ENCODE results near the gene SEMA3A.

The SEMA3A gene

DNA sequence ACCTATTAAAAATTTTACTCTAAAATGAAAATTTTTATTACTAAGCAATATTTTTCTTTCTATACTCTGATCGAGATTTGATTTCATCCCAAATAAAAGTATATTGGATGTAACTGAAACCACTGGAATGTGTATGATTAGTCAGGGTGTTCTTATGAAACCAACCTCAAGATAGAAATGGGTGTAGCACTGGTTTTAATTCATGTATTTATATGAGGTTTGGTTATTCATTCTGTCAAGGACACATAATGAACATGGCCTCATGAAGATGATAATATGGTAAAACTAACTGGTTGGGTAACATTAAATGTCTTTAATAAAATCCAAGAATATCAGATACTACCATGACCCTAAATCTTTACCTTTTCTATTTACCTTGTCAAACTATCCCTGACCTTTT lies 197.7 kb downstream of the SEMA3A start:
- no peak for DNase-seq

DNA sequence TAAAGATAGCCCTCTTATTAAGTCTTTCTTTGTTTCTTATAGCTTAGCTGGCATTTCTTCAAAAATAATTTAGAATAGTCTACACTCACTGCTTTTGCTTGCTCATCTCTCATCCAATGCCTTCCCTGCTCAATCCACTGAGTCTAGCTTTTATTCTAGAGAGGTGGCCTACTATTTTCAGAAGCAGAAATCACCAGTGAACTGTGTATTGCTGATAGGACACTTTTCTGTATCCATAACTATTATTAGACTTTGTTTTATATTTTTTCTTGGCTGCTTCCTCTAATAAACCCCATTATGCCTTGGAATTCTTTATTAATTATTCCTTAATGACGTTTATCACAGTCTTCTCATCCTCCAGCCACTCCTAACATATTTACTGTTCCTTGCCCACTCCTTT lies 206.8 kb downstream of the SEMA3A start:
- no peak for DNase-seq

DNA sequence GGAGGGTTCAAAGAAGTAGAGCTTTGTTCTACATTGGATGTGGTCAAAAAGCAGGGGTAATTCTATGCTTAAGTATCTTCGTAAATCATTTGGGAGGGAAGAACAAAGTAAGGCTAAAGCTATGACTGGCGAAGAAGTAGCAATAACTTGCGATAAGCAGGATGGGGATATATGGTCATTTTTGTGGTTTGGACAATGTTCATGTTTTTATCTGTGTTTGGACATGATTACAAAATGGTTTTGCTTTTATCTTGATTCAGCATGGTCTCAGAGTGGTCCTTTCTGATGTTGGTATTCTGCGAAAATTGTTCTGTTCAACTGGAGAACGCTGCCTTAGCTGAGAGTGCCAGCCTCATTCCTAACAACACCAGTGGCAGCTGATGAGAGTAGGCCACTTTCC lies 208.8 kb downstream of the SEMA3A start:
- DNase-seq: no peak

DNA sequence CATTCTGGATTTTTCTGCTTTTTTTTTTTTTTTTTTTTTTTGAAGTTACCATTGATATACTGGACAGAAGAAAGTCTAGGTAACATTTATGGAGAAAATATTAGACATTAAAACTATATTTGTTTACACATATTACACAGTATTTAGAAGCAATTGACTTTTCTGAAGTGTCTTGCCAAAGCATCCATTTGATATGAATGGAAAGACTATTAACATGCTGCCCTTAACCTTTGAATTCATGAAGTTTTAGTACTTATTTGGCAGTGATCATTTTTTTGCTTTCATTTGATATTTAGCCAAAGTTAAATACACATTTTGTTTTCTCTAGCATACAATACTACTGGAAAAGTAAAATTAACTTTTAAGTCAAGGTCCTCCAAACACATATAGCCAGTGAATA lies 210.0 kb downstream of the SEMA3A start:
- DNase-seq: no peak

DNA sequence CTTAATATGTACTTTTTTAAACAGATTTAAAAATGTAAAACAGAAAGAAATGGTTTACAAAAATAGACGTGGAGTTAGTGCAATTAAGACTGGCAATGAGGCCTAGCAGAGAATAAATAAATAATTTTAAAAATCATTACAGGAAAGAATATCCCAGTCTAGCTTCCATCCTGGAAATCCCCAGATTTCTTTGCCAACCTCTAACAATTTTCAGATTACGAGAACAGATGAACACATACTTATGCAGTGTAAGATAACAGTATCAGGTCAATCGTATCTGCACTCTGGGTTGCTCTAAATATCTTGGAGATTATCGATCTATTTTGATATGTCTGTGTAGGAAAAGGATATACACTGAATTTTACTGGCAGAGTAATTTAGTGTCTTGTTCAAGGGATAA lies 210.5 kb downstream of the SEMA3A start:
- no peak for DNase-seq

DNA sequence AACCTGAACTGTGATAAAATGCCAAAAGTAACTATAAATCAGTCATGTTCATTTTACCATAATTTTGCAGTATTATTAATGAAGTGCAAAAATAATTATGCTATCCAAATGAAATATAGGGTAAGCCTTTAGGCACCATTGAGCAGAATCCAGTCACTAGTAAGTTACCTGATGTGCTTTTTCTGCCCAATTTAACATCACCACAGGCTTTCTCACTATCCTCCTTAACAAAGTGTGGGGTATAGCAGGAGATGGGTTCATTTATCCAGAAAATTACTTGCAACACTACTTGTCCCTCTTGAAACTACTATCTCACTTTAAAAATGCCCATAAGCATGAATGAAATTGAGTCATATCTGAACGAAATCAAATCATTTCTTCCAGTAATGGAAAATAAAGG lies 211.0 kb downstream of the SEMA3A start:
- DNase-seq: no peak

DNA sequence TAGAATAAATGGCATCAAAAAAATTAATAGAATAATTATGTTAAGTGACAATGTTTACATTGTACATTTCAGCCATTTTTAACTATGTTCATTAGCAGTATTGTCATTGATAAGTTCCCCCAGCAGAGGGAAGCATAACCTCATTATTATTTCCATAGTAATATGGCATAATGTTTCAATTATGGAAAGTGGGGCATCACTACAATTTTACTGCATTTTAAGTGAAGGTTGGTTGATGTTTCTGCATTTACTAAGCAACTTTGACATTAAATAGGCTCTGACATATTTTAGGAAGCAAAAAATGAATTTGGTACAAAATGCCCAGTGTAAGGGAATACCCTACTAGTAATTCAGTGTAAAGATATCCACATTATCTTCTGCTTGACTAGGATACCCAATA lies 218.3 kb downstream of the SEMA3A start:
- no peak for DNase-seq

DNA sequence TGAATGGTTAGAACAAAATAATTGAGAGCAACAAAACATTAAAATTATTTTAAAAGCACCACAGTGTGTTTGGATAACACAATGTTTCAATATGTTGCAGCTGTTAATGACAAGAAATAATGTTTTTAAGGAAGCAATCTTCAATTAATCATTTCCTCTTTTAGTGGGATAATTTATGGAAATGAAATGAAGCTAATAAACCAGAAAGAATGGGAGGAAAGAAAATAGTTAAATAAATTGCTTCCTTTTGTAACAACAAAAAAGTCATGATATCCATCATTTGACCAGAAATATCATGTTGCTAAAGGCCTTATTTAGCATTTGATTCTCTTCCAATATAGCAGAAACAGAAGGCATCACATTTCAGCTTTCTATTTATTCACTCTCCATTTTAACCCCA lies 224.5 kb downstream of the SEMA3A start:
- no peak for DNase-seq

DNA sequence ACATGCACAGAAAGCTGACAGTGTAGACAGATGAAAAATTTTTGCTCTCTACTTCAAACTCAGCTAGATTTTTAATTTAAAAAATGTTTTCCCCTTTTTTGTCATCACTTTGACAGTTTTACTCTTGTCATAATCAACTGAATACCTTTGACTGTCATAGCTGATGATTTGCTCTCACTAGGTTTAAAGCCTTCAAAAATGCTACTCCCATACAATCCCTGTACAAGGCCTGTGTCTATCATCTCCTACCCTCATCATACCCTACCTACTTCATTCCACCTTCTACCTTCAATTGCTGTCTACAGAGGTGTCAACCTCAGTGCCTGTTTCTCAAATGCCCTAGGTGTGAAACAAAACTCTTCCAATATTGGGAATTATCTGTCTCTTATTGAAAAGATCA lies 230.3 kb downstream of the SEMA3A start:
- DNase-seq: no peak

DNA sequence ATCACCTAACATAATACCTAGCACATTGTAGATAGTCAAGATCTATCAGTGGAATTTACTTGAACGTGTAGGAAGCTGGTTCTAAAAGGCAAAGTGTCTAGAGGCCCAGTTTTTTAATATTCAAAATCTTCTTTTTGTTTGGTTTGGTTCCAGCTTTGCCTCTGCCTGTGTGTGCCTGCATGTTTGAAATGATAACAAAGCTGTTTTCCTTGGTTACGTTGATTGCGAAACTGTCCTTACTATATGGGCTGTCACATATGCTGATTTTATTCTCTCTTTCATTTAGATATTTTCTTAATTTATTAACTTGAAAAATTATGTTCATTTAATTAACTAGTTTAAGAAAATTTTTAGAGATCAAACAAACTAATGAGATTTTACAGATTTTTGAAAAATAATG lies 237.3 kb downstream of the SEMA3A start:
- DNase-seq: no peak

DNA sequence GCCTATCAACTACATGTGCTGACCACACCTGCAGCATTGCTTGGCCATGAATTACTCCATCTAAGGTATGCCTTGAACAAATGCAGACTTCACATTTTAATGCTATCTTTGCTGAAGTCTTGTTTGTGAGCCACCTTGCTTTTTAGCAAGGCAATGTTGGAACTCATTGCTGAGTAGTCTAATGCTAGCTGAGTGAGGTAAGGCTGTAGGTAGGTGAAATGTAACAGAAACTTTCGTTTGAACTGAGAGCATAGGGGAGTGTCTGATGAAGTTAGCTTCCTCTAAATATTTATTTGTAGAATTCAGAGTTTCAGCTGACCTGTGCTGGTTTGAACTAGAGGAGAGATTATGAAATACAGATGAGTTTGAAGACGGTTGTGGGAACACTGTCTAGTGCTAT lies 238.5 kb downstream of the SEMA3A start:
- no peak for DNase-seq

DNA sequence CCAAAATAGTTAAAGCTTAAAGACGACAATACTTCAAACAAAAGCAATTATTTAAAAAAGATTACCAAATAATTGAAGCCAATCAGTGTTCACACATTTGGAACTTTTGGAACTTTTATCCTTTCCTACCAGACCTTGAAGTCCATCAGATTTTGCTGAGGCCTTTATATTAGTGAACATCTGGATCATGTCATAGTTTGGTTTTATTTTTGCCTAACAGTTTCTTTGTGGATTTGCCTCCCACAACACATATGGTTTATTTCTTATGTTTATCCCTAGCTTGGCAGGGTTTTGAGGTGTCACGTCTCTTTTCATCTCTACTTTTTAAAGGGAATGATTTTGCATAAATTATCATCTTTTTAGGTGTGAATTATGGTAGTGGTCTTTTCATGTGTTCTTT lies 242.4 kb downstream of the SEMA3A start:
- no peak for DNase-seq

DNA sequence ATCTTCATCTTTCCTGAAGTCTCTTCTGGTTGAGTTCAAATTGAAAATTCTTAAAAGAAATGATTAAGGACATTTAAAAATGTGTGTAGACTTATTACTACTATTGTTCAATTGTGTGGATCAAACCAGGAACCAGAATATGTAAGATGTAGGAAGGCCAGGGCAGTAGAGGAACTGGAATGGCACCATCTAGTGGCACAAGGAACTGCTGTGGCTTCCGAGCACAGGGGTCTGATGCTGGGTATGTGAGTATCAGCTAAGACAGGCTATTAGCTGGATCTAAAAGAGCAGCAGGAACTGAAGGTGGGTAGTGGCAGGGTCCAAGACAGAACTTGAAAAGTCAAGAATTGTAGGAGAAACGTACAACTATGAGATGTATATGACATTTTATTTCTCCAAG lies 247.3 kb downstream of the SEMA3A start:
- DNase-seq: no peak

DNA sequence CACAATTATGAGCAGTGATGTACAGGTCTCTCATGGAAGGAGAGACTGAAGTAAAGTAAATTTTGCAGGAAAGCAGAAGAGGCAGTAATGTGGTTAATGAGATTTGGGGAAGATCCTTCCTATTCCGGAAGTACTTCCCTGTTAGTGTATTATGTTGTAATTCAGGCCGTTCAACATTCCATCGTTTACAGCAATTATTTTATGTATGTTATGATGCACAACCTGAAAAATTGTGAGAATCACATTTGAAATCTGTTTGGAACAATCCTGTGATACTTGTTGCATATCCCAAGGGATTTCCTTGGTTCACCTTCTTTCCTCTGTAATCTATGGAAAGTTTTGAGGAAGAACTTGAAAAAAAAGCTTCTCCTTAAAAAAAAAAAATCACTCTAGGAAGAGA lies 247.8 kb downstream of the SEMA3A start:
- no peak for DNase-seq

DNA sequence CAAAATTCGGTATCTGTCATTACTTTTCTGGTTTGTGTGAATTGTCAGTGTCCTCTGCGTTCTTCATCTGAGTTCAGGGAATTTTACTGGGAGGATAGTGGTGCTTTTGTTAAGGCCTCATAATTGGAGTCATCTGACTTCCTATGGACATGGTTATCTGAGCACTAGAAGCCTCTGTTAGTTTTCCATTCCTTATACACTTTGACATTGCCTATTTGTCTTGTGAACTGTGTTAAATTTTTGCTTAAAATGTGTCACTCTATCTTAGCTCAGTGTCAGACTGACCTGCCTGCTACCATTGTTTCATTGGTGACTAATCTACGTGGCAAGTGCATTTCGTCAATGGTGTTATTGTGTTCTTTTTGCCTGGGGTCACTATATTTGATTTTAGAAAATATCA lies 253.3 kb downstream of the SEMA3A start:
- DNase-seq: no peak

DNA sequence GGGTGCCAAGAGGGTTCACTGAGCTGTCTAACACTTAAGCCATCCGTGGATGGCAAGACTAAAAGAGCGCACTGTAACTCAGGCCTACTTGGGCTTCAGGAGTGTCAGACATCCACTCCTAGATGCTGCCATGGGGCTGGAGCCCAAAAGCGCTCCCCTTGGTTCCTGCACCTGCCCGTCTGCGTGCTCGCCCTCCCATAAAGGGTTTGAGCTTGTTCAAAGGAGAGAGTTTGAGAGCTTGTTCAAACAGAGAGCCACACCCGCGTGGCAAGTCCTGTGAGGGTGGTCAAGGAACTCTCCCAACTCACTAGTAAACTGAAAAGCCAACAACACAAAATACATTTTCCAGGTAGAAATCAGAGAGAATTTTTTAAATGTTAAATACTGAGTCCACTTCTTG lies 256.7 kb downstream of the SEMA3A start:
- DNase-seq: no peak

DNA sequence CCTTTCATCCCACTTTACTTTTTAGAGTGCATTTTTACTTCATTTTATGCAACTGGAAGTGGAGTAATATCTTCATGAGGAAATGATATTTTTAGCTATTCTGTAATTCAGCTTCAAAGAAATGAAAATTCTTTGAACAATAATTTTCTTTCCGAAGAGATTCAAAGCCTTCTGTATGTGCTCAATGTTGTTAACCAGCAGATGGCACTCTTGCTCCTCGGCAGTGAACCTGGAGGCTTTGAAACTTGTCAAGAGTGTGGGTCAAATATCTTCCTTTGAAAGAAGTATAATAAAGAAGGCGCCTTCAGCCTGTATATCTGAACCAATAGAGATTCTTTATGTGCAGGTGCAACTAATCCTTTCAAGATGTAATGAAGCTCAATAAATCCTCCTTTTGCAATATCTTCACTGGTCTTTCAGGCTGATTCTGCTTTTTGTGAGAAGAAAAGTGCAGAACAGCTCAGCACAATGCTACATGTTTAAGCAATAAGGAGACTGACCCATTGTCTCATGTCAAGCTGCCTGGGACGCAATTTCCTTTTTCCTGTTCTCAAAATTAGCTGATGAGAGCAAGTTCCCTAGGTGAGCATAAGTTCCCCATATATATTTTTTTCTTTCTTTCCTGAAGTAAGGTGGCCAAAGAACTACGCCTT lies 258.4 kb downstream of the SEMA3A start:
- DNase-seq: peak; percentile 34

DNA sequence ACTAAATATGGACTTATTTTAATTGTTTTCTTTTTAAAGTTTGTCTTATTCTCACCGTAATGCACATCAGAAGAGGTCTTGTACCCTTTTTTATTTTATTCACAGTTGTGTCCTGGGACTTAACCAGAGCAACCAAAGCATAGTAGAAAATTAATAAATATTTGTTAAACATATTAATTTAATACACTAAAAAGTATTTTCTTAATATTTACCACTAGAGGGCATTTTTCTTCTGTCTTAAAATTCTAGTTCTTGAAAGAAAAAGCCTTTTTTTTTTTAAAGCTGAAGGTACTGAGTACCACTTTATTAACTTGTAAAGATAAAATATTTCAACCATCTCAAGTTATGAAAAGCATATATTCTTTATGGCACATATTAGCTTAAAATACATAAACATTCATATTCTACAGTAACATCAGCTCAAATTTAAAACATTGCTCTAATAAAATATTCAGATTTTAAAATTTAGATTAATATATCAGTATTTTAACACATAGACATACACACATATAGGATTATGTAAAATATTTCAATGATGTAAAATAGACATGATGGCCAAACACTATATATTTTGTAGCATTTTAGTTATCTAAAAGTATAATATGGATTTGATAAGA lies 260.4 kb downstream of the SEMA3A start:
- no peak for DNase-seq

DNA sequence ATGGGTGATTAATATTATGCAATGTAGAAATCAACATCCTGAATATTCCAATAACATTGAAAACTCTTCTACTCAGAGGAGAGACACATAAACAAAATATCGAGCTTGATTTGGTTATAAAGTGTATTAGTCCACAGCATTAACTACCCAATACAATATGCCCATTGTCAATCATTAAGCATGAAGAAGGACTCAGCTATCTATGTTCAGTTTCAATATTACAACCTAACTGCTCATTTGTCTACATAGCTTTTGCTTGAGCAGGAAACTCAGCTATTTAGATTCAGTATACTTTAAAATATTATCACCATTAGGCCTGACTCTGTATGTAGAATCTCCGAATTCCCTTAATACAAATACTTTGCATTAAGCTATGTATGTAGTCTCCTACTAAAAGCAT lies 262.6 kb downstream of the SEMA3A start:
- no peak for DNase-seq

DNA sequence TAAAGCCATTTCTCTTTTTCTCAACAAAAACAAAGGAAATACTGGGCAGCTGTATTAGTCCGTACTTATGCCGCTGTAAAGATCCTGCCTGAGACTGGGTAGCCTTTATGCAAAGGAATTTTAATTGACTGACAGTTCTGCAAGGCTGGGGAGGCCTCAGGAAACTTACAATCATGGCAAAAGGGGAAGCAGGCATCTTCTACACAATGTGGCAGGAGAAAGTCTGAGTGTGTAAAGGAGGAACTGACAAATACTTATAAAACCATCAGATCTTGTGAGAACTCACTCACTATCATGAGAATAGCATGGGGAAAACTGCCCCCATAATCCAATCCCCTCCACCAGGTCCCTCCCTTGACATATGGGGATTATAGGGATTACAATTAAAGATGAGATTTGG lies 264.3 kb downstream of the SEMA3A start:
- no peak for DNase-seq

DNA sequence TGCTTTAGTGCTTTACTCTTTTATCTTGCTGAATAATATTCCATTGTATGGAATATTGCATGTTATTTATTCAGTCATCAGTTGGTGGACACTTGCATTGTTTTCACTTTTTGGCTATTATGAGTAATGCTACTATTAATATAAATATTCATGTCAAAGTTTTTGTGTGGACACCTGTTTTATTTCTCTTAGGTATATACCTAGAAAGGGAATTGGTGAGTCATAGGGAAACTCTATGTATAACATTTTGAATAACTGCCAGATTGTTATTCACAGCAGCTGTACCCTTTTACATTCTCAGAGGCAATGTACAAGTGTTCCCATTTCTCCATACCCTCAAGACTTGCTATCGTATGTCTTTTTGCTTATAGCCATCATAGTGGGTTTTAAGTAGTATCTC lies 268.7 kb downstream of the SEMA3A start:
- no peak for DNase-seq

DNA sequence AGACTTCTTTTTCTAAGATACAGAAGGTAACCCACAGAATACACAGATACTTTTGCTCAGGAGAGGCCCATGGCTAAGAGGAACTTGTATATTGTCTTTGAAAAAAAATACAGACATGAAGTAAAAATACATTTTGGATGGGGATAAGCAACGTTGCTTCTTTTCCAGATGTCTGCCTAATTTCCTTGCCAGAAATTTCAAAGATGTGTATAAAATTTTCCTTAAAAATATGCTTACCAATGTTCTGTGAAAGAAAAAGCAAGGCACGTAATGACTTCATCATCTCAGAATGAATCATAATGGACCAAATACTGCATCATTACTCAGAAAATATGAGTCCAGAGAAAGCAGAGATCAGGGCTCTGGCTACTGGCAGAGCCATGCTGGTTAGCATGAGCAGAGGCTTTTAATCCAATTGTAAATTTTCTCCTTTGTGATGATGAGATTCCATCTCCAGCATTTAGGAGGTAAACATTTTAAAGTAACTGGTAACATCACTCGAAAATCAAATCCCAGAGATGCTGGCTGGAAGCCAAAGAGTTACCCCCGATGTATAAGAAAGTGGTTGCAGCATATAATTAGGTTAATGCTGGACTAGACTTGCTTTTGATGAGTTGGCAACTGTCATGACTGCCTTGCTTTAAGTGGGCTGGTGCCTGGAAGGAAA lies 272.5 kb downstream of the SEMA3A start:
- no peak for DNase-seq

DNA sequence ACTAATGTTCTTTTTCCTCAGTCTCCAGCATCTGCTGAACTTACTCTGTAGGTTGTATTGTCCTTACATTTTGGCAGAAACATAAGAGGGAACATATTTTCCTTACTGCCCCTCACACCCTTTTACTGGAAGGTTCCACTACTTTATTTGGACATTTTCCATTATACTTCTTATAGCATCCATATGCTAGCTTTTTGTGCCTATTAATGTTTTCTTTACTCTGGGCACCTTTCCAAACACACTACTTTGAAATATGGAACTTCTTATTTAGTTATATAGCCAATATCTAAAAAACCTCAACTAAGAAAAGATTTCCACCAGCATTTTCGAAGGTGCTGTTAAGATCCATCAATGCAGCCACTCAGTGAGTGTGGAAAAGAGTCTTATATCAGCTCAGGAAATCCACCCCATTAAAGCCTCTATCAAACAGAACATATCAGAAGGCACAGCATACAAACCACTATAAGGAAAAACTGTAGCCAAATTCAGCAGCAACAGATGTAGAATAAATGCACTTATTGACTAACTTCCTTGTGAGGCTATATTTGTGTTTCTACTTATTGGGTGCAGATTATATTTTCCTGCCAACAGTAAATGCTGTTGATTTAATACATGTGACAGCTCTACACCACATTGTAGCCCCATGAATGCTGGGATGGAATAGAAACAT lies 273.2 kb downstream of the SEMA3A start:
- no peak for DNase-seq

DNA sequence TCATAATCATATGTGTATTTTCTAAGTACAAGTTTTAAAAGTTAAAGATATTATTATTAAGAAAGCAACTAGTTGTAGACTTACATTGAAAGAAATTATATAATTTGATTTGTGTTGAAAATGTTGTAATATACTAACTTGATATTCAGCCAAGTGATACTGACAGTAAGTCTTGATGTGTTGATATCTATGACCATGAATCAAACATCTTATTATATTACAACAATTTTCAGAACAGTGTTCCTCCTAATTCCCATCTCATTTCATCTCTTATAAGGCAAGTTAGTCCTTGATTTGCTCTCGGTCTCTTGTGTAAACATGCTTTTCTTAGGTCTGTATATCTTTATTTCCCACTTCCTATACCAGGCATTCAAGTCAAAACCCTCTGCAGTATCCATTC lies 276.4 kb downstream of the SEMA3A start:
- DNase-seq: no peak
